ENCODE results near the gene CDCP1.
A peak's percentile ranks its signal among the peaks of the same experiment; 100 is the strongest.

CDCP1 gene

GRCh38 chr3:45145681-45146614, at the start of gene CDCP1:
Gene CDCP1 (minus strand): TSS chr3:45146378. CDS start chr3:45146287, 91 bp downstream.
- peak; percentile 45 for DNase-seq (ENCODE audit: low spot score)

GRCh38 chr3:45194791-45195190, 48.6 kb upstream of the CDCP1 start:
- no peak for DNase-seq (ENCODE audit: low spot score)

GRCh38 chr3:45191924-45192417, 45.8 kb upstream of the CDCP1 start:
- DNase-seq (ENCODE audit: low spot score), result no peak

GRCh38 chr3:45191424-45191823, 45.2 kb upstream of the CDCP1 start:
- no peak for DNase-seq (ENCODE audit: low spot score)

- DNase-seq (ENCODE audit: low spot score), result no peak
Observed at GRCh38 chr3:45188719-45189659, 42.8 kb upstream of the CDCP1 start.

- no peak for DNase-seq (ENCODE audit: low spot score)
Observed at GRCh38 chr3:45187694-45188141, 41.5 kb upstream of the CDCP1 start.

- DNase-seq (ENCODE audit: low spot score), result no peak
Observed at GRCh38 chr3:45186871-45187270, 40.7 kb upstream of the CDCP1 start.

- no peak for DNase-seq (ENCODE audit: low spot score)
Observed at GRCh38 chr3:45185461-45185860, 39.3 kb upstream of the CDCP1 start.

GRCh38 chr3:45185052-45185451, 38.9 kb upstream of the CDCP1 start:
- DNase-seq (ENCODE audit: low spot score), result no peak

- no peak for DNase-seq (ENCODE audit: low spot score)
Observed at GRCh38 chr3:45183872-45184262, 37.7 kb upstream of the CDCP1 start.

- DNase-seq (ENCODE audit: low spot score), result peak; percentile 25
Observed at GRCh38 chr3:45182915-45183871, 37.0 kb upstream of the CDCP1 start.

- DNase-seq (ENCODE audit: low spot score), result no peak
Observed at GRCh38 chr3:45181496-45181895, 35.3 kb upstream of the CDCP1 start.

- no peak for DNase-seq (ENCODE audit: low spot score)
Observed at GRCh38 chr3:45180899-45181298, 34.7 kb upstream of the CDCP1 start.

GRCh38 chr3:45180051-45180450, 33.9 kb upstream of the CDCP1 start:
- peak; percentile 64 for DNase-seq (ENCODE audit: low spot score)

GRCh38 chr3:45179163-45179562, 33.0 kb upstream of the CDCP1 start:
- DNase-seq (ENCODE audit: low spot score), result no peak

- DNase-seq (ENCODE audit: low spot score), result peak; percentile 34
Observed at GRCh38 chr3:45178183-45179023, 32.2 kb upstream of the CDCP1 start.

- no peak for DNase-seq (ENCODE audit: low spot score)
Observed at GRCh38 chr3:45176912-45177311, 30.7 kb upstream of the CDCP1 start.

GRCh38 chr3:45174234-45174633, 28.1 kb upstream of the CDCP1 start:
- DNase-seq (ENCODE audit: low spot score), result no peak

- no peak for DNase-seq (ENCODE audit: low spot score)
Observed at GRCh38 chr3:45173776-45174175, 27.6 kb upstream of the CDCP1 start.

- DNase-seq (ENCODE audit: low spot score), result no peak
Observed at GRCh38 chr3:45171283-45171682, 25.1 kb upstream of the CDCP1 start.

All from AG08396 (cell line).